H1 (cell line): ENCODE results near the gene DMXL1.

Experiments used
- CEBPB ChIP-seq: IDR thresholded peaks from 2 replicates; pipeline ENCODE4 v1.6.1; 2012; ENCODE audit warnings: low read depth, low read length
- KDM1A ChIP-seq: fragments of 200-600, 300-600 bp; sonication (generic); IDR thresholded peaks from 2 replicates; pipeline ENCODE4 v1.7.1; 2016; ENCODE audit warnings: mild to moderate bottlenecking, low read length, borderline replicate concordance
- POLR2A ChIP-seq, 2 experiments: IDR thresholded peaks; 1 replicate in 1 of 2; 2 replicates in 1 of 2; pipeline ENCODE4 v1.6.1; 2011; ENCODE audit warnings: low read depth in 2 of 2, low read length in 2 of 2, mild to moderate bottlenecking in 2 of 2; ENCODE audit errors: control extremely low read depth in 1 of 2
- POLR2AphosphoS5 ChIP-seq: IDR thresholded peaks from 2 replicates; pipeline ENCODE4 v1.6.1; 2011; ENCODE audit warnings: low read depth, low read length
- RFX5 ChIP-seq: IDR thresholded peaks from 2 replicates; pipeline ENCODE4 v1.6.1; 2011; ENCODE audit warnings: low read depth, low read length, improper control_type of control experiment, borderline replicate concordance
- TAF1 ChIP-seq: IDR thresholded peaks from 2 replicates; pipeline ENCODE4 v1.6.1; 2011; ENCODE audit warnings: mild to moderate bottlenecking, low read depth, low read length
- TF ChIP-seq, protein P1 (sequence below), 3 experiments: IDR thresholded peaks; 1 replicate in 2 of 3; 2 replicates in 1 of 3; pipeline versions ENCODE4 v1.5.1 to v1.6.1; 2011; ENCODE audit warnings: low read length in 3 of 3, mild to moderate bottlenecking in 3 of 3, inconsistent platforms in 2 of 3, low read depth in 1 of 3, moderate library complexity in 1 of 3; ENCODE audit not compliant: insufficient read depth in 1 of 3; ENCODE audit errors: control extremely low read depth in 1 of 3

GRCh38 chr5:119267958-119268386, 197.1 kb downstream of the DMXL1 start:
- TF ChIP-seq POLR2AphosphoS5, result no peak
- TF ChIP-seq, protein P1, sequence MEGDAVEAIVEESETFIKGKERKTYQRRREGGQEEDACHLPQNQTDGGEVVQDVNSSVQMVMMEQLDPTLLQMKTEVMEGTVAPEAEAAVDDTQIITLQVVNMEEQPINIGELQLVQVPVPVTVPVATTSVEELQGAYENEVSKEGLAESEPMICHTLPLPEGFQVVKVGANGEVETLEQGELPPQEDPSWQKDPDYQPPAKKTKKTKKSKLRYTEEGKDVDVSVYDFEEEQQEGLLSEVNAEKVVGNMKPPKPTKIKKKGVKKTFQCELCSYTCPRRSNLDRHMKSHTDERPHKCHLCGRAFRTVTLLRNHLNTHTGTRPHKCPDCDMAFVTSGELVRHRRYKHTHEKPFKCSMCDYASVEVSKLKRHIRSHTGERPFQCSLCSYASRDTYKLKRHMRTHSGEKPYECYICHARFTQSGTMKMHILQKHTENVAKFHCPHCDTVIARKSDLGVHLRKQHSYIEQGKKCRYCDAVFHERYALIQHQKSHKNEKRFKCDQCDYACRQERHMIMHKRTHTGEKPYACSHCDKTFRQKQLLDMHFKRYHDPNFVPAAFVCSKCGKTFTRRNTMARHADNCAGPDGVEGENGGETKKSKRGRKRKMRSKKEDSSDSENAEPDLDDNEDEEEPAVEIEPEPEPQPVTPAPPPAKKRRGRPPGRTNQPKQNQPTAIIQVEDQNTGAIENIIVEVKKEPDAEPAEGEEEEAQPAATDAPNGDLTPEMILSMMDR (IDR thresholded peaks at IDR 0.05; ENCODE audit: control extremely low read depth in 1 of 3, insufficient read depth in 1 of 3, low read depth in 1 of 3, low read length in 3 of 3), result peak; percentile 36 to 68 (median 64)
- no peak for TF ChIP-seq TAF1
- TF ChIP-seq POLR2A (IDR thresholded peaks at IDR 0.05; ENCODE audit: control extremely low read depth in 1 of 2, low read depth in 2 of 2, low read length in 2 of 2), result no peak
- no peak for TF ChIP-seq KDM1A
- no peak for TF ChIP-seq CEBPB
- peak; percentile 97 for TF ChIP-seq RFX5
